ENCODE data around the gene MCUB.

DNA sequence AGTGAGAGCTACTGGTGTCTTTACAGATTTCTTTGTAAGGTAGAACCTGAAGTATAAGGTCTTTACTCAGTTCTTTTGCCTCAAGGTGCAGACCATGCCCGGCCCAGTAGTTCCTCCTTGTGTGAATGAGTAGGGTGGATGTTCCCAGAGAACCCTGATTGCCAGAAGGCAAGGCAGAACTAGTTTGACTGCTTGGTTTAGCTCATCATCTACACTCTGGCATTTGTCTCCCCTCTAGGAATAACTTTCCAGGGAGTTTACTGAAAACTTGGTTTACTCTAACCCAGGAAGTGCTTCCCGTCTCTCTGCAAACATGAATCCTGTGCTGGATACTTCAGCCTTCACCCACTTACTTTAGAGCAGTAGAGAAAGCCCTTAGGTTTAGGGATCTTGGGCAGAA, 29.1 kb downstream of the MCUB start:
- TF ChIP-seq CTCF (IDR thresholded peaks at IDR 0.05; ENCODE audit: insufficient read depth, low read length, poor library complexity, severe bottlenecking) (no peak), EZH2phosphoT487 (conservative IDR thresholded peaks at IDR 0.05; ENCODE audit: low read length) (no peak)

All from SU-DHL-6 (cell line).